H1 (cell line): ENCODE results near the gene RHOT1. TPM values are rescaled to one million over a fixed set of nuclear protein-coding genes. Genes with fewer than 3 reads are reported as not detected.

Experiments
- CTCF ChIA-PET: fragments of 300-600 bp; sonication (Branson Sonifier 250); formaldehyde crosslinking; loops from one replicate; lab custom pipeline; 2021; ENCODE audit not compliant: partially characterized antibody; lab: Charles Lee
- POLR2A ChIA-PET: fragments of 300-600 bp; sonication (Branson Sonifier 250); formaldehyde crosslinking; loops from one replicate; lab custom pipeline; 2021; ENCODE audit warnings: inconsistent platforms; ENCODE audit not compliant: partially characterized antibody; lab: Charles Lee
- DNase-seq, 2 experiments: peaks; one replicate each; pipeline versions ENCODE4 v3.0.0 to v3.0.0-alpha.2; 2010 to 2022; ENCODE audit warnings: low spot score in 2 of 2, low read depth in 1 of 2, mixed read lengths in 1 of 2
- FAIRE-seq: peaks from 2 replicates; lab custom pipeline; 2011; peaks lifted over from hg19 to GRCh38; lab: Jason Lieb, UNC
- H2AFZ ChIP-seq: 2 replicates; pipeline ENCODE4 v1.8.1; 2012; ENCODE audit warnings: low read length, inconsistent platforms
- H2AK5ac ChIP-seq: 2 replicates; pipeline ENCODE4 v1.6.1; 2013; ENCODE audit warnings: low read depth, low read length
- H2BK120ac ChIP-seq: replicated peaks from 2 replicates; pipeline ENCODE3; 2013; ENCODE audit warnings: low read depth, low read length, inconsistent platforms
- H2BK12ac ChIP-seq: 2 replicates; pipeline ENCODE4 v1.6.1; 2013; ENCODE audit warnings: low read depth, low read length
- H2BK15ac ChIP-seq: 2 replicates; pipeline ENCODE4 v1.6.1; 2013; ENCODE audit warnings: low read length
- H2BK20ac ChIP-seq: 2 replicates; pipeline ENCODE4 v1.6.1; 2013; ENCODE audit warnings: low read length
- H2BK5ac ChIP-seq: 2 replicates; pipeline ENCODE4 v1.6.1; 2013; ENCODE audit warnings: low read depth, low read length
- H3K14ac ChIP-seq: 2 replicates; pipeline ENCODE4 v1.6.1; 2013; ENCODE audit warnings: inconsistent platforms; ENCODE audit not compliant: insufficient read length
- H3K18ac ChIP-seq: 2 replicates; pipeline ENCODE4 v1.6.1; 2013; ENCODE audit warnings: low read length; ENCODE audit errors: extremely low read depth
- H3K23ac ChIP-seq: 2 replicates; pipeline ENCODE4 v1.6.1; 2013; ENCODE audit warnings: inconsistent platforms; ENCODE audit not compliant: insufficient read length
- H3K23me2 ChIP-seq: 2 replicates; pipeline ENCODE4 v1.6.1; 2013; ENCODE audit warnings: low read depth, low read length
- H3K27ac ChIP-seq: 2 replicates; pipeline ENCODE4 v1.6.1; 2011; ENCODE audit warnings: low read depth, low read length, inconsistent platforms
- H3K27me3 ChIP-seq, 4 experiments: replicated peaks in 1 of 4; 1 replicate in 1 of 4; 2 replicates in 3 of 4; pipeline versions ENCODE4 v1.6.1 to v1.8.1; 2011 to 2013; ENCODE audit warnings: low read length in 3 of 4, mild to moderate bottlenecking in 3 of 4, inconsistent platforms in 2 of 4, mixed read lengths in 2 of 4, moderate library complexity in 1 of 4; ENCODE audit not compliant: control insufficient read depth in 3 of 4, insufficient read depth in 3 of 4; ENCODE audit errors: extremely low read depth in 1 of 4
- H3K36me3 ChIP-seq, 4 experiments: 2 replicates each; pipeline versions ENCODE4 v1.6.1 to v1.8.1; 2011 to 2013; ENCODE audit warnings: mild to moderate bottlenecking in 4 of 4, low read length in 3 of 4, moderate library complexity in 2 of 4, control low read depth in 1 of 4, inconsistent platforms in 1 of 4; ENCODE audit not compliant: insufficient read depth in 4 of 4, control insufficient read depth in 2 of 4
- H3K4ac ChIP-seq: replicated peaks from 2 replicates; pipeline ENCODE3; 2013; ENCODE audit warnings: low read length, low read depth, mixed read lengths, inconsistent platforms; ENCODE audit not compliant: insufficient read length
- H3K4me1 ChIP-seq, 4 experiments: replicated peaks in 1 of 4; 1 replicate in 1 of 4; 2 replicates in 3 of 4; pipeline versions ENCODE4 v1.6.1 to v1.8.1; 2011 to 2013; ENCODE audit warnings: low read length in 3 of 4, inconsistent platforms in 2 of 4, mixed read lengths in 1 of 4; ENCODE audit not compliant: insufficient read depth in 4 of 4, control insufficient read depth in 3 of 4
- H3K4me2 ChIP-seq, 2 experiments: 2 replicates each; pipeline versions ENCODE4 v1.6.1 to v1.8.1; 2011 to 2013; ENCODE audit warnings: low read depth in 2 of 2, low read length in 2 of 2, control low read depth in 1 of 2, inconsistent platforms in 1 of 2, mild to moderate bottlenecking in 1 of 2; ENCODE audit not compliant: insufficient read depth in 1 of 2
- H3K4me3 ChIP-seq, 4 experiments: fragments of 200-600, 300-600 bp in 1 of 4; sonication (generic), shearing (Covaris generic), sonication (Bioruptor Twin) in 1 of 4; 2 replicates each; pipeline versions ENCODE4 v1.5.1 to v1.8.1; 2011 to 2016; ENCODE audit warnings: low read length in 4 of 4, low read depth in 3 of 4, control low read depth in 2 of 4, inconsistent platforms in 2 of 4, mild to moderate bottlenecking in 2 of 4, mixed read lengths in 1 of 4, moderate library complexity in 1 of 4; ENCODE audit not compliant: insufficient read depth in 2 of 4; ENCODE audit errors: extremely low read depth in 1 of 4
- H3K56ac ChIP-seq: replicated peaks from 2 replicates; pipeline ENCODE3; 2013; ENCODE audit warnings: low read depth, mild to moderate bottlenecking, mixed read lengths, low read length, inconsistent platforms; ENCODE audit not compliant: insufficient read length
- H3K79me1 ChIP-seq: 2 replicates; pipeline ENCODE4 v1.6.1; 2013; ENCODE audit warnings: low read depth, low read length, control low read depth
- H3K79me2 ChIP-seq, 2 experiments: 2 replicates each; pipeline versions ENCODE4 v1.6.1 to v1.8.1; 2012 to 2013; ENCODE audit warnings: low read length in 2 of 2, mild to moderate bottlenecking in 2 of 2, inconsistent platforms in 1 of 2; ENCODE audit not compliant: insufficient read depth in 2 of 2, control insufficient read depth in 1 of 2
- H3K9ac ChIP-seq, 4 experiments: replicated peaks in 1 of 4; 1 replicate in 1 of 4; 2 replicates in 3 of 4; pipeline versions ENCODE4 v1.6.1 to v1.8.1; 2011 to 2013; ENCODE audit warnings: low read depth in 3 of 4, low read length in 3 of 4, control low read depth in 2 of 4, mild to moderate bottlenecking in 2 of 4, moderate library complexity in 2 of 4, inconsistent platforms in 1 of 4; ENCODE audit errors: extremely low read depth in 1 of 4
- H3K9me3 ChIP-seq, 2 experiments: 2 replicates each; pipeline versions ENCODE4 v1.6.1 to v1.8.1; 2012 to 2013; ENCODE audit warnings: mild to moderate bottlenecking in 2 of 2, moderate library complexity in 2 of 2, control low read depth in 1 of 2, inconsistent platforms in 1 of 2, low read depth in 1 of 2, low read length in 1 of 2, mixed read lengths in 1 of 2; ENCODE audit not compliant: insufficient read depth in 2 of 2
- H4K20me1 ChIP-seq, 2 experiments: replicated peaks in 1 of 2; 2 replicates each; pipeline versions ENCODE3 to v1.8.1; 2011 to 2013; ENCODE audit warnings: inconsistent platforms in 2 of 2, low read length in 2 of 2, mild to moderate bottlenecking in 1 of 2; ENCODE audit not compliant: insufficient read depth in 2 of 2, control insufficient read depth in 1 of 2
- H4K5ac ChIP-seq: 2 replicates; pipeline ENCODE4 v1.6.1; 2013; ENCODE audit warnings: low read length, low read depth, mixed read lengths, inconsistent platforms; ENCODE audit not compliant: insufficient read length
- H4K8ac ChIP-seq: 2 replicates; pipeline ENCODE4 v1.8.0; 2013; ENCODE audit warnings: mild to moderate bottlenecking, moderate library complexity, low read length, inconsistent platforms; ENCODE audit not compliant: insufficient read depth; ENCODE audit errors: extremely low read depth
- H4K91ac ChIP-seq: replicated peaks from 2 replicates; pipeline ENCODE3; 2013; ENCODE audit warnings: low read length, mixed read lengths, inconsistent platforms; ENCODE audit not compliant: insufficient read length
- HDAC2 ChIP-seq, 2 experiments: fragments of 300-600 bp in 1 of 2; sonication (generic) in 1 of 2; IDR thresholded peaks; 2 replicates each; pipeline ENCODE4 v1.6.1; 2011 to 2012; ENCODE audit warnings: low read depth in 2 of 2, low read length in 2 of 2, mild to moderate bottlenecking in 2 of 2, moderate library complexity in 2 of 2, borderline replicate concordance in 1 of 2, inconsistent platforms in 1 of 2
- KDM1A ChIP-seq: fragments of 200-600, 300-600 bp; sonication (generic); IDR thresholded peaks from 2 replicates; pipeline ENCODE4 v1.7.1; 2016; ENCODE audit warnings: mild to moderate bottlenecking, low read length, borderline replicate concordance
- KDM4A ChIP-seq: IDR thresholded peaks from one replicate; pipeline ENCODE4 v1.7.1; 2012; ENCODE audit warnings: low read depth, mild to moderate bottlenecking, moderate library complexity, low read length, inconsistent platforms; ENCODE audit not compliant: severe bottlenecking
- PHF8 ChIP-seq: fragments of 200-600 bp; sonication (generic); conservative IDR thresholded peaks from 2 replicates; pipeline ENCODE4 v1.7.1; 2012; ENCODE audit warnings: low read depth, mild to moderate bottlenecking, inconsistent platforms, low read length, moderate library complexity
- WGBS, 2 experiments: shearing (Covaris generic) in 1 of 2; methylation state at CpG; one replicate each; pipeline versions ENCODE4 v1.1.6 to v1.1.7; 2013 to 2015; ENCODE audit warnings: low lambda C conversion rate in 2 of 2, mixed read lengths in 2 of 2, inconsistent platforms in 1 of 2, low coverage in 1 of 2, missing lambda C conversion rate in 1 of 2; ENCODE audit not compliant: insufficient replicate concordance in 2 of 2, insufficient coverage in 1 of 2, insufficient read length in 1 of 2; ENCODE audit errors: extremely low coverage in 1 of 2, missing lambda C conversion rate in 1 of 2; 5-methylcytosine and 5-hydroxymethylcytosine counted together
- polyA plus RNA-seq, 7 experiments: library from polyadenylated mRNA; depleted of rRNA in 3 of 7; stranded (reverse) in 5 of 7; unstranded in 2 of 7; fragments of >200 nt in 5 of 7; fragments of 200-250 nt in 2 of 7; gene quantifications; 1 replicate in 5 of 7; 2 replicates in 1 of 7; 4 replicates in 1 of 7; pipeline versions ENCODE4 v1.2.1 to v1.2.3, GENCODE V29; 2011 to 2013; ENCODE audit warnings: missing spikeins in 2 of 7, mixed read lengths in 2 of 7
- total RNA-seq: library from RNA; stranded (reverse); fragmentation: NEBNext Ultra II Directional; extraction: Animal tissue kit (Norgen Biotek cat#: 25700); gene quantifications from 2 replicates; pipeline ENCODE4 v1.2.1, GENCODE V29; 2021

RHOT1 gene
- total and polyA plus RNA-seq, 2 of the 8 experiments (the other 6 are each of a cell fraction or from before 2014, with no cell fraction given) = 34.2 to 38.2 TPM

DNA sequence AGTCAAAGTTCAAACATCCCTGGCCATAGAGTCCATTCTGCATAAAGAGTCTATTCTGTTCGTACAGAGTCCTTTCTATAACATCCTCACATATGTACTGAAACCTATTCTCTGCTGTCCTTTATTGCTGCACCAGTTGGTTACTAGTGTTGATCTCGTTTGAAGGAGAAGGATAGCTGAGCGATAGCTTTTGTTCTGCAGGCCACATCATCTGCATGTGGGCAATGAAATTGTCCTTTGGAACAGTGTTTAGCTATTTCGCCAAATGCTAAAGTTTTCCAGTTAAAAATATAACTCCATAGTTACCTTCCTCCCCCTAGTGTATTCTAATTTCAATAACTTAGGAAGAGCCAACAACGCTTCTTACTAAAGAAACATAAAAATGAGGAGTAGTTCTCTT is 6.0 kb downstream of the RHOT1 start:
- no peak overlapping the region for H3K4ac ChIP-seq
- H3K27ac ChIP-seq = no peak overlapping the region
- H2BK5ac ChIP-seq = no peak overlapping the region
- FAIRE-seq = no peak
- H3K4me2 ChIP-seq = no peak overlapping the region
- peaks cover 0 to 6% (median 3%) of the 10 kb centered on the region in 4 experiments; a peak in 3 of 8 replicates for H3K36me3 ChIP-seq
- no peak overlapping the region for H4K8ac ChIP-seq
- no peak overlapping the region for H3K18ac ChIP-seq
- no peaks in the 10 kb centered on the region for H3K9me3 ChIP-seq
- H2BK120ac ChIP-seq = no peak overlapping the region
- 91% methylated on average over 5 of the region's 5 CpGs; no CpG with 5 or more reads in 1 of the 2 experiments for WGBS, 2 experiments
- H3K56ac ChIP-seq = no peak overlapping the region
- no peaks in the 10 kb centered on the region for H3K27me3 ChIP-seq
- peaks cover 0 to 57% of the 10 kb centered on the region in 2 experiments; a peak in 3 of 4 replicates for H3K79me2 ChIP-seq
- H3K79me1 ChIP-seq = peaks cover 8% of the 10 kb centered on the region
- CTCF ChIA-PET = interaction anchor here (0.6 kb wide), 1 partner anchor 511 kb away, joined by 3 read pairs; no protein-coding TSS in a partner anchor
- H2BK15ac ChIP-seq = no peak overlapping the region
- no peak overlapping the region; a peak in 1 of 7 replicates for H3K9ac ChIP-seq
- no peak overlapping the region for H2AK5ac ChIP-seq
- H2AFZ ChIP-seq = no peak overlapping the region
- H3K4me3 ChIP-seq = no peak overlapping the region
- TF ChIP-seq KDM1A (no peak), HDAC2 (IDR thresholded peaks at IDR 0.05; ENCODE audit: borderline replicate concordance in 1 of 2, low read depth in 2 of 2, low read length in 2 of 2) (no peak), PHF8 (no peak), KDM4A (no peak)
- TF ChIP-seq, all 59 proteins: peak for 0
- Histone ChIP-seq H4K91ac (no peak overlapping the region), H3K14ac (no peak overlapping the region), H2BK20ac (no peak overlapping the region), H4K20me1 (peaks cover 0 to 2% of the 10 kb centered on the region in 2 experiments), H4K5ac (no peak overlapping the region), H3K4me1 (peaks cover 0 to 2% (median 0%) of the 10 kb centered on the region in 4 experiments; a peak in 1 of 7 replicates), H3K23me2 (no peaks in the 10 kb centered on the region), H2BK12ac (no peak overlapping the region), H3K23ac (no peak overlapping the region)
- POLR2A ChIA-PET = interaction anchor here (0.7 kb wide), 1 partner anchor 11 kb away, joined by 3 read pairs; no protein-coding TSS in a partner anchor
- DNase-seq = no peak
